H1 (cell line): ENCODE data around the gene LTA4H. TPM values are rescaled to one million over a fixed set of nuclear protein-coding genes. Genes with fewer than 3 reads are reported as not detected.
"Not testable (repeated sequence)": the region's sequence is repeated elsewhere in the genome, so short reads cannot be mapped to it uniquely, and the experiment has no call there.

Source experiments
- CTCF ChIA-PET: fragments of 300-600 bp; sonication (Branson Sonifier 250); formaldehyde crosslinking; loops from one replicate; lab custom pipeline; 2021; ENCODE audit not compliant: partially characterized antibody; lab: Charles Lee
- POLR2A ChIA-PET: fragments of 300-600 bp; sonication (Branson Sonifier 250); formaldehyde crosslinking; loops from one replicate; lab custom pipeline; 2021; ENCODE audit warnings: inconsistent platforms; ENCODE audit not compliant: partially characterized antibody; lab: Charles Lee
- DNase-seq, 2 experiments: peaks; one replicate each; pipeline versions ENCODE4 v3.0.0 to v3.0.0-alpha.2; 2010 to 2022; ENCODE audit warnings: low spot score in 2 of 2, low read depth in 1 of 2, mixed read lengths in 1 of 2
- FAIRE-seq: peaks from 2 replicates; lab custom pipeline; 2011; peaks lifted over from hg19 to GRCh38; lab: Jason Lieb, UNC
- H2AFZ ChIP-seq: 2 replicates; pipeline ENCODE4 v1.8.1; 2012; ENCODE audit warnings: low read length, inconsistent platforms
- H2AK5ac ChIP-seq: 2 replicates; pipeline ENCODE4 v1.6.1; 2013; ENCODE audit warnings: low read depth, low read length
- H2BK120ac ChIP-seq: replicated peaks from 2 replicates; pipeline ENCODE3; 2013; ENCODE audit warnings: low read depth, low read length, inconsistent platforms
- H2BK12ac ChIP-seq: 2 replicates; pipeline ENCODE4 v1.6.1; 2013; ENCODE audit warnings: low read depth, low read length
- H2BK15ac ChIP-seq: 2 replicates; pipeline ENCODE4 v1.6.1; 2013; ENCODE audit warnings: low read length
- H2BK20ac ChIP-seq: 2 replicates; pipeline ENCODE4 v1.6.1; 2013; ENCODE audit warnings: low read length
- H2BK5ac ChIP-seq: 2 replicates; pipeline ENCODE4 v1.6.1; 2013; ENCODE audit warnings: low read depth, low read length
- H3K14ac ChIP-seq: 2 replicates; pipeline ENCODE4 v1.6.1; 2013; ENCODE audit warnings: inconsistent platforms; ENCODE audit not compliant: insufficient read length
- H3K18ac ChIP-seq: 2 replicates; pipeline ENCODE4 v1.6.1; 2013; ENCODE audit warnings: low read length; ENCODE audit errors: extremely low read depth
- H3K23ac ChIP-seq: 2 replicates; pipeline ENCODE4 v1.6.1; 2013; ENCODE audit warnings: inconsistent platforms; ENCODE audit not compliant: insufficient read length
- H3K23me2 ChIP-seq: 2 replicates; pipeline ENCODE4 v1.6.1; 2013; ENCODE audit warnings: low read depth, low read length
- H3K27ac ChIP-seq: 2 replicates; pipeline ENCODE4 v1.6.1; 2011; ENCODE audit warnings: low read depth, low read length, inconsistent platforms
- H3K27me3 ChIP-seq, 4 experiments: replicated peaks in 1 of 4; 1 replicate in 1 of 4; 2 replicates in 3 of 4; pipeline versions ENCODE4 v1.6.1 to v1.8.1; 2011 to 2013; ENCODE audit warnings: low read length in 3 of 4, mild to moderate bottlenecking in 3 of 4, inconsistent platforms in 2 of 4, mixed read lengths in 2 of 4, moderate library complexity in 1 of 4; ENCODE audit not compliant: control insufficient read depth in 3 of 4, insufficient read depth in 3 of 4; ENCODE audit errors: extremely low read depth in 1 of 4
- H3K36me3 ChIP-seq, 4 experiments: 2 replicates each; pipeline versions ENCODE4 v1.6.1 to v1.8.1; 2011 to 2013; ENCODE audit warnings: mild to moderate bottlenecking in 4 of 4, low read length in 3 of 4, moderate library complexity in 2 of 4, control low read depth in 1 of 4, inconsistent platforms in 1 of 4; ENCODE audit not compliant: insufficient read depth in 4 of 4, control insufficient read depth in 2 of 4
- H3K4ac ChIP-seq: replicated peaks from 2 replicates; pipeline ENCODE3; 2013; ENCODE audit warnings: low read length, low read depth, mixed read lengths, inconsistent platforms; ENCODE audit not compliant: insufficient read length
- H3K4me1 ChIP-seq, 4 experiments: replicated peaks in 1 of 4; 1 replicate in 1 of 4; 2 replicates in 3 of 4; pipeline versions ENCODE4 v1.6.1 to v1.8.1; 2011 to 2013; ENCODE audit warnings: low read length in 3 of 4, inconsistent platforms in 2 of 4, mixed read lengths in 1 of 4; ENCODE audit not compliant: insufficient read depth in 4 of 4, control insufficient read depth in 3 of 4
- H3K4me2 ChIP-seq, 2 experiments: 2 replicates each; pipeline versions ENCODE4 v1.6.1 to v1.8.1; 2011 to 2013; ENCODE audit warnings: low read depth in 2 of 2, low read length in 2 of 2, control low read depth in 1 of 2, inconsistent platforms in 1 of 2, mild to moderate bottlenecking in 1 of 2; ENCODE audit not compliant: insufficient read depth in 1 of 2
- H3K4me3 ChIP-seq, 4 experiments: fragments of 200-600, 300-600 bp in 1 of 4; sonication (generic), shearing (Covaris generic), sonication (Bioruptor Twin) in 1 of 4; 2 replicates each; pipeline versions ENCODE4 v1.5.1 to v1.8.1; 2011 to 2016; ENCODE audit warnings: low read length in 4 of 4, low read depth in 3 of 4, control low read depth in 2 of 4, inconsistent platforms in 2 of 4, mild to moderate bottlenecking in 2 of 4, mixed read lengths in 1 of 4, moderate library complexity in 1 of 4; ENCODE audit not compliant: insufficient read depth in 2 of 4; ENCODE audit errors: extremely low read depth in 1 of 4
- H3K56ac ChIP-seq: replicated peaks from 2 replicates; pipeline ENCODE3; 2013; ENCODE audit warnings: low read depth, mild to moderate bottlenecking, mixed read lengths, low read length, inconsistent platforms; ENCODE audit not compliant: insufficient read length
- H3K79me1 ChIP-seq: 2 replicates; pipeline ENCODE4 v1.6.1; 2013; ENCODE audit warnings: low read depth, low read length, control low read depth
- H3K79me2 ChIP-seq, 2 experiments: 2 replicates each; pipeline versions ENCODE4 v1.6.1 to v1.8.1; 2012 to 2013; ENCODE audit warnings: low read length in 2 of 2, mild to moderate bottlenecking in 2 of 2, inconsistent platforms in 1 of 2; ENCODE audit not compliant: insufficient read depth in 2 of 2, control insufficient read depth in 1 of 2
- H3K9ac ChIP-seq, 4 experiments: replicated peaks in 1 of 4; 1 replicate in 1 of 4; 2 replicates in 3 of 4; pipeline versions ENCODE4 v1.6.1 to v1.8.1; 2011 to 2013; ENCODE audit warnings: low read depth in 3 of 4, low read length in 3 of 4, control low read depth in 2 of 4, mild to moderate bottlenecking in 2 of 4, moderate library complexity in 2 of 4, inconsistent platforms in 1 of 4; ENCODE audit errors: extremely low read depth in 1 of 4
- H3K9me3 ChIP-seq, 2 experiments: 2 replicates each; pipeline versions ENCODE4 v1.6.1 to v1.8.1; 2012 to 2013; ENCODE audit warnings: mild to moderate bottlenecking in 2 of 2, moderate library complexity in 2 of 2, control low read depth in 1 of 2, inconsistent platforms in 1 of 2, low read depth in 1 of 2, low read length in 1 of 2, mixed read lengths in 1 of 2; ENCODE audit not compliant: insufficient read depth in 2 of 2
- H4K20me1 ChIP-seq, 2 experiments: replicated peaks in 1 of 2; 2 replicates each; pipeline versions ENCODE3 to v1.8.1; 2011 to 2013; ENCODE audit warnings: inconsistent platforms in 2 of 2, low read length in 2 of 2, mild to moderate bottlenecking in 1 of 2; ENCODE audit not compliant: insufficient read depth in 2 of 2, control insufficient read depth in 1 of 2
- H4K5ac ChIP-seq: 2 replicates; pipeline ENCODE4 v1.6.1; 2013; ENCODE audit warnings: low read length, low read depth, mixed read lengths, inconsistent platforms; ENCODE audit not compliant: insufficient read length
- H4K8ac ChIP-seq: 2 replicates; pipeline ENCODE4 v1.8.0; 2013; ENCODE audit warnings: mild to moderate bottlenecking, moderate library complexity, low read length, inconsistent platforms; ENCODE audit not compliant: insufficient read depth; ENCODE audit errors: extremely low read depth
- H4K91ac ChIP-seq: replicated peaks from 2 replicates; pipeline ENCODE3; 2013; ENCODE audit warnings: low read length, mixed read lengths, inconsistent platforms; ENCODE audit not compliant: insufficient read length
- WGBS, 2 experiments: shearing (Covaris generic) in 1 of 2; methylation state at CpG; one replicate each; pipeline versions ENCODE4 v1.1.6 to v1.1.7; 2013 to 2015; ENCODE audit warnings: low lambda C conversion rate in 2 of 2, mixed read lengths in 2 of 2, inconsistent platforms in 1 of 2, low coverage in 1 of 2, missing lambda C conversion rate in 1 of 2; ENCODE audit not compliant: insufficient replicate concordance in 2 of 2, insufficient coverage in 1 of 2, insufficient read length in 1 of 2; ENCODE audit errors: extremely low coverage in 1 of 2, missing lambda C conversion rate in 1 of 2; 5-methylcytosine and 5-hydroxymethylcytosine counted together
- polyA plus RNA-seq, 7 experiments: library from polyadenylated mRNA; depleted of rRNA in 3 of 7; stranded (reverse) in 5 of 7; unstranded in 2 of 7; fragments of >200 nt in 5 of 7; fragments of 200-250 nt in 2 of 7; gene quantifications; 1 replicate in 5 of 7; 2 replicates in 1 of 7; 4 replicates in 1 of 7; pipeline versions ENCODE4 v1.2.1 to v1.2.3, GENCODE V29; 2011 to 2013; ENCODE audit warnings: missing spikeins in 2 of 7, mixed read lengths in 2 of 7
- total RNA-seq: library from RNA; stranded (reverse); fragmentation: NEBNext Ultra II Directional; extraction: Animal tissue kit (Norgen Biotek cat#: 25700); gene quantifications from 2 replicates; pipeline ENCODE4 v1.2.1, GENCODE V29; 2021

LTA4H gene
- total and polyA plus RNA-seq, 2 of the 8 experiments (the other 6 are each of a cell fraction or from before 2014, with no cell fraction given): 106 to 167 TPM

DNA sequence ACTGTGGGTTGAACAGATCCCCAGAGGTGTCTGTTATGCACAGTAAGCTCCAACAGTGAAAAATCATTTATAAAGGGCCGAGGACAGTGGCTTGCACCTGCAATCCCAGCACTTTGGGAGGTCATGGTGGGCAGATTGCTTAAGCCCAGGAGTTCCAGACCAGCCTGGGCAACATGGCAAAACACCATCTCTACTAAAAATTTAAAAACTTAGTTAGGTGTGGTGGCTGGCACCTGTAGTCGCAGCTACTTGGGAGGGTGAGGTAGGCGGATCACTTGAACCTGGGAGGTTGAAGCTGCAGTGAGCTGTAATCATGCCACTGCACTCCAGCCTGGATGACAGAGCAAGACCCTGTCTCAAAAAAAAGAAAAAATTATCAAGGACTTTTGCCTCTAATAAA is 30.4 kb upstream of the LTA4H start:
- H2BK20ac ChIP-seq, H3K36me3 ChIP-seq, H3K56ac ChIP-seq, H3K79me2 ChIP-seq, H3K27me3 ChIP-seq, H3K23ac ChIP-seq, H2BK120ac ChIP-seq, H3K23me2 ChIP-seq, H2AFZ ChIP-seq, H3K18ac ChIP-seq, H3K9ac ChIP-seq, H4K5ac ChIP-seq, FAIRE-seq, DNase-seq, H2BK5ac ChIP-seq, H4K91ac ChIP-seq, H3K27ac ChIP-seq, H3K14ac ChIP-seq, H3K9me3 ChIP-seq, H4K20me1 ChIP-seq, H4K8ac ChIP-seq, POLR2A ChIA-PET, H2BK12ac ChIP-seq, H3K4me3 ChIP-seq, H2AK5ac ChIP-seq, H3K4ac ChIP-seq, H3K4me1 ChIP-seq, H2BK15ac ChIP-seq, H3K4me2 ChIP-seq, H3K79me1 ChIP-seq: not testable (repeated sequence)
- CTCF ChIA-PET: interaction anchor here (0.7 to 4.2 kb wide), 10 partner anchors 11 to 443 kb away, joined by 3 to 21 read pairs (median 4); no protein-coding TSS in a partner anchor
- 86% methylated on average over 3 of the region's 3 CpGs; no CpG with 5 or more reads in 1 of the 2 experiments for WGBS, 2 experiments
